Neuronal stem cell (in vitro differentiated cells): ENCODE data around the gene CD34.

Experiments
- DNase-seq: peaks from one replicate; pipeline ENCODE4 v3.0.0-alpha.2; 2013; ENCODE audit warnings: low spot score
- H2AFZ ChIP-seq: one replicate; pipeline ENCODE4 v1.6.1; 2013; ENCODE audit warnings: mild to moderate bottlenecking, low read length, inconsistent platforms
- H2AK5ac ChIP-seq: 2 replicates; pipeline ENCODE4 v1.6.1; 2013; ENCODE audit warnings: low read depth, mild to moderate bottlenecking, inconsistent platforms, low read length, moderate library complexity, mixed read lengths
- H2BK120ac ChIP-seq: 2 replicates; pipeline ENCODE4 v1.6.1; 2013; ENCODE audit warnings: low read depth, mild to moderate bottlenecking, inconsistent platforms, low read length, moderate library complexity, mixed read lengths
- H2BK12ac ChIP-seq: one replicate; pipeline ENCODE4 v1.6.1; 2013; ENCODE audit warnings: low read length, inconsistent platforms
- H2BK15ac ChIP-seq: 2 replicates; pipeline ENCODE4 v1.6.1; 2013; ENCODE audit warnings: mild to moderate bottlenecking, low read length, inconsistent platforms, mixed read lengths
- H2BK5ac ChIP-seq: one replicate; pipeline ENCODE4 v1.6.1; 2013; ENCODE audit warnings: inconsistent platforms, mild to moderate bottlenecking, low read length, moderate library complexity
- H3K14ac ChIP-seq: one replicate; pipeline ENCODE4 v1.6.1; 2013; ENCODE audit warnings: low read length, inconsistent platforms
- H3K18ac ChIP-seq: 2 replicates; pipeline ENCODE4 v1.6.1; 2013; ENCODE audit warnings: low read length, inconsistent platforms
- H3K23ac ChIP-seq: 2 replicates; pipeline ENCODE4 v1.6.1; 2013; ENCODE audit warnings: low read depth, mild to moderate bottlenecking, mixed read lengths, low read length, inconsistent platforms; ENCODE audit not compliant: poor library complexity
- H3K27ac ChIP-seq: replicated peaks from 3 replicates; pipeline ENCODE4 v1.5.1; 2013; ENCODE audit warnings: low read length, inconsistent platforms
- H3K27me3 ChIP-seq, 3 experiments: 2 replicates each; pipeline ENCODE4 v1.6.1; 2013; ENCODE audit warnings: low read length in 3 of 3, mild to moderate bottlenecking in 2 of 3, inconsistent platforms in 1 of 3, low read depth in 1 of 3, mixed read lengths in 1 of 3, moderate library complexity in 1 of 3; ENCODE audit not compliant: control insufficient read depth in 3 of 3, insufficient read depth in 3 of 3
- H3K36me3 ChIP-seq, 2 donors: replicated peaks in 1 of 2; 2 replicates each; pipeline ENCODE4 v1.6.1; 2013; ENCODE audit warnings: low read length in 2 of 2; ENCODE audit not compliant: control insufficient read depth in 2 of 2, insufficient read depth in 2 of 2
- H3K4ac ChIP-seq: 2 replicates; pipeline ENCODE4 v1.6.1; 2013; ENCODE audit warnings: inconsistent platforms, mild to moderate bottlenecking, low read length, moderate library complexity
- H3K4me1 ChIP-seq, 2 donors: 1 replicate in 1 of 2; 2 replicates in 1 of 2; pipeline ENCODE4 v1.6.1; 2013; ENCODE audit warnings: low read length in 2 of 2, low read depth in 1 of 2; ENCODE audit not compliant: control insufficient read depth in 2 of 2, insufficient read depth in 1 of 2
- H3K4me2 ChIP-seq: one replicate; pipeline ENCODE4 v1.6.1; 2013; ENCODE audit warnings: mild to moderate bottlenecking, low read length, inconsistent platforms; ENCODE audit not compliant: insufficient read depth, poor library complexity, severe bottlenecking
- H3K4me3 ChIP-seq, 2 donors: 2 replicates each; pipeline ENCODE4 v1.5.1; 2013; ENCODE audit warnings: low read length in 2 of 2, mild to moderate bottlenecking in 2 of 2, inconsistent platforms in 1 of 2, moderate library complexity in 1 of 2
- H3K79me1 ChIP-seq: one replicate; pipeline ENCODE4 v1.6.1; 2013; ENCODE audit warnings: low read depth, mild to moderate bottlenecking, inconsistent platforms, low read length, moderate library complexity
- H3K9ac ChIP-seq: one replicate; pipeline ENCODE4 v1.6.1; 2013; ENCODE audit warnings: mild to moderate bottlenecking, low read depth, low read length, inconsistent platforms; ENCODE audit not compliant: poor library complexity
- H3K9me3 ChIP-seq, 2 donors: replicated peaks in 1 of 2; 2 replicates each; pipeline versions ENCODE3 to v1.6.1; 2013; ENCODE audit warnings: low read length in 2 of 2, mild to moderate bottlenecking in 2 of 2, inconsistent platforms in 1 of 2, low read depth in 1 of 2, mixed read lengths in 1 of 2, moderate library complexity in 1 of 2; ENCODE audit not compliant: control insufficient read depth in 2 of 2, insufficient read depth in 1 of 2
- H4K8ac ChIP-seq: one replicate; pipeline ENCODE4 v1.6.1; 2013; ENCODE audit warnings: low read depth, mild to moderate bottlenecking, inconsistent platforms, low read length, moderate library complexity
- H4K91ac ChIP-seq: one replicate; pipeline ENCODE4 v1.6.1; 2013; ENCODE audit warnings: low read length, low read depth, mild to moderate bottlenecking, inconsistent platforms; ENCODE audit not compliant: poor library complexity
- WGBS, 2 donors: extraction: QIAGEN DNeasy Blood & Tissue Kit; methylation state at CpG; one replicate each; pipeline ENCODE4 v1.1.7; 2013; ENCODE audit warnings: missing lambda C conversion rate in 2 of 2, mixed read lengths in 1 of 2; ENCODE audit not compliant: insufficient read length in 2 of 2, insufficient replicate concordance in 1 of 2; ENCODE audit errors: extremely low coverage in 2 of 2; 5-methylcytosine and 5-hydroxymethylcytosine counted together

Gene CD34

DNA sequence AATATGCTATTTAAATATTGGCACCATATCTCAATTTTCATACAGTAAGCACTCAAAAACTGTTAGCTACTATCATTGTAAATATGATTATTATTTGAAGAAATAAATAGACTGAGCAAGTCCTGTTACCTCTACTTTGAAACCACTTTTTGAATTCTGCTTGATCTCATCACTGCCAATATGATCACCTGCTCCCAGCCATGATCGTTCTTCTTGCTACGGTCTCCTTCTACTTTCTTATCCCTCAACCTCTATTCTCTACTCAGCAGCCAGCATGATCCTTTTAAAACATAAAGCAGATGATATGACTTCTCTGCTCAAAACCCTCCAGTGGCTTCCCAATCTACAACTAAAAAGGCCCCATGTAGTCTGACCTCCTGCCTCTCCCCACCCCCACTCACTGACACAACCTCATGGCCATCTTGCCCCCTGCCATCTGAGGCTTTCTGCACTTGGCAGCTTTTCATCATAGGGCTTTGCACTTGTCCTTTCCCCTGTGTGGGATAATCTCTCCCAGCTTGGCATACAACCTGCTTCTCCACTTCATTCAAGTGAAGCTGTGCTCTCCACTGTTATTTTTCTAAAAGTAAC lies 27.2 kb downstream of the CD34 start:
- no peak overlapping the region for H3K27ac ChIP-seq
- no peak overlapping the region for H2BK5ac ChIP-seq
- no peak overlapping the region for H4K8ac ChIP-seq
- no peak overlapping the region for H2BK15ac ChIP-seq
- DNase-seq: no peak
- H3K27me3 ChIP-seq: peaks cover 0 to 4% (median 0%) of the 10 kb centered on the region in 3 experiments
- no peak overlapping the region for H2AFZ ChIP-seq
- H3K9me3 ChIP-seq: no peaks in the 10 kb centered on the region
- H3K14ac ChIP-seq: no peak overlapping the region
- H3K36me3 ChIP-seq: no peaks in the 10 kb centered on the region
- H2BK12ac ChIP-seq: no peak overlapping the region
- H2AK5ac ChIP-seq: no peak overlapping the region
- peaks cover 0 to 3% of the 10 kb centered on the region in 2 donors for H3K4me1 ChIP-seq
- no peak overlapping the region for H3K4ac ChIP-seq
- no peak overlapping the region for H3K4me3 ChIP-seq
- no peak overlapping the region for H3K4me2 ChIP-seq
- H3K23ac ChIP-seq: no peak overlapping the region
- no peak overlapping the region for H4K91ac ChIP-seq
- H3K79me1 ChIP-seq: no peaks in the 10 kb centered on the region
- no peak overlapping the region for H3K18ac ChIP-seq
- WGBS, 2 donors: no CpG with 5 or more reads among the region's 2 CpGs
- H2BK120ac ChIP-seq: no peak overlapping the region
- no peak overlapping the region for H3K9ac ChIP-seq

DNA sequence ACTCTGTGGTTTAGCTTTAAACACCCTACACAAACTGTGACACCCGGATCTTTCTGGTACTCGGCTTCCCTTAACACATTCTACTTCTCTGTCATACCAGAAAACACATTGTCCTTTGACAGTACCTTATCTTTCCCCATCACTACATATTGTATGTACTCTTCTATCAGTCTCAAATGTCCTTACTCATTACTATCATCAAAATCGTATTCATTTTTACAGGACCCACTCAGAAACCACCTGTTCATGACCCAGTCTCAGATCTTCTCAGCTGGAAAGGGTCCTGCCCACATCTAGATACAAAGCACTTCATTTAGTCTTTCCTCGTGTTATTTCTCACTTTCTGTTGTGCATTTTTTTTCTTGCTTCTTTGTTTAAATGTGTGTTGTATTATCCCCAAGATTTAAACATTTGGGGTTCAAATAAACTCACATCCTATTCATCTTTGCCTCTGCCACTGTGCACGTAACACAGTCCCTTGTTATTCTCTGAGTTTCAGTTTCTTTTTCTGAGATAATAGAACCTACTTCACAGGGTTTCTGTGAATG lies 27.7 kb downstream of the CD34 start:
- H3K4me3 ChIP-seq: no peak overlapping the region
- no peak overlapping the region for H2AFZ ChIP-seq
- no peaks in the 10 kb centered on the region for H3K79me1 ChIP-seq
- no peak overlapping the region for H3K18ac ChIP-seq
- H2BK12ac ChIP-seq: no peak overlapping the region
- no peak overlapping the region for H2BK5ac ChIP-seq
- no peaks in the 10 kb centered on the region for H3K9me3 ChIP-seq
- H3K4me2 ChIP-seq: no peak overlapping the region
- no peak overlapping the region for H2AK5ac ChIP-seq
- no peak overlapping the region for H3K27ac ChIP-seq
- peaks cover 0 to 6% (median 0%) of the 10 kb centered on the region in 3 experiments for H3K27me3 ChIP-seq
- H3K4ac ChIP-seq: no peak overlapping the region
- no peak overlapping the region for H3K14ac ChIP-seq
- no peak overlapping the region for H2BK120ac ChIP-seq
- no peak overlapping the region for H4K91ac ChIP-seq
- H3K36me3 ChIP-seq: no peaks in the 10 kb centered on the region
- WGBS, 2 donors: 100% methylated on average over 1 of the region's 5 CpGs; no CpG with 5 or more reads in 1 of the 2 donors
- H3K4me1 ChIP-seq: peaks cover 0 to 3% of the 10 kb centered on the region in 2 donors
- no peak overlapping the region for H4K8ac ChIP-seq
- no peak overlapping the region for H3K9ac ChIP-seq
- H2BK15ac ChIP-seq: no peak overlapping the region
- no peak for DNase-seq
- H3K23ac ChIP-seq: no peak overlapping the region

DNA sequence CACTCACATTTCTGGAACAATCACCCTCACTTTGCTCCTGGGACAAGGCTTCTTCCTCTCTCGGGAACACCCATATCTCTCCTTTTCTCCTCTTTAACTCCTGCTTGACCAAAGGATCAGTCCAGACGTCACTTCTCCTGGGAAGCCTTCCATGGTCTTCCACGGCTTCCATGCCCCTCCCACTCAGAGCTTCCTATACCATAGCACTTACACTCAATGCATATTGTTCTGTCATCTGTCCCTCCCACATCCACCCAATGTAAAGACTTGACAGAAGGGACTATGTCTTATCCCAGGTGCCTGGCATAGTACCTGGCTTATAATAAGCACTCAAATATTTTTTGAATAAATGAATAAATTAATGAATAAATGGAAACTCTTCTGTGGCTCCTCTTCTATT lies 28.2 kb downstream of the CD34 start:
- no peak overlapping the region for H2BK5ac ChIP-seq
- no peak overlapping the region for H2AK5ac ChIP-seq
- DNase-seq: no peak
- H3K9ac ChIP-seq: no peak overlapping the region
- no peaks in the 10 kb centered on the region for H3K36me3 ChIP-seq
- no peak overlapping the region for H4K8ac ChIP-seq
- no peak overlapping the region for H2AFZ ChIP-seq
- no peak overlapping the region for H3K4me2 ChIP-seq
- no peak overlapping the region for H2BK15ac ChIP-seq
- no peak overlapping the region for H3K4me3 ChIP-seq
- no CpG with 5 or more reads among the region's 3 CpGs for WGBS, 2 donors
- no peak overlapping the region for H3K27ac ChIP-seq
- H4K91ac ChIP-seq: no peak overlapping the region
- no peak overlapping the region for H2BK120ac ChIP-seq
- no peak overlapping the region for H3K23ac ChIP-seq
- H3K4me1 ChIP-seq: peaks cover 0 to 3% of the 10 kb centered on the region in 2 donors
- H3K27me3 ChIP-seq: peaks cover 0 to 6% (median 0%) of the 10 kb centered on the region in 3 experiments
- no peak overlapping the region for H2BK12ac ChIP-seq
- H3K79me1 ChIP-seq: no peaks in the 10 kb centered on the region
- H3K18ac ChIP-seq: no peak overlapping the region
- no peaks in the 10 kb centered on the region for H3K9me3 ChIP-seq
- no peak overlapping the region for H3K4ac ChIP-seq
- H3K14ac ChIP-seq: no peak overlapping the region

DNA sequence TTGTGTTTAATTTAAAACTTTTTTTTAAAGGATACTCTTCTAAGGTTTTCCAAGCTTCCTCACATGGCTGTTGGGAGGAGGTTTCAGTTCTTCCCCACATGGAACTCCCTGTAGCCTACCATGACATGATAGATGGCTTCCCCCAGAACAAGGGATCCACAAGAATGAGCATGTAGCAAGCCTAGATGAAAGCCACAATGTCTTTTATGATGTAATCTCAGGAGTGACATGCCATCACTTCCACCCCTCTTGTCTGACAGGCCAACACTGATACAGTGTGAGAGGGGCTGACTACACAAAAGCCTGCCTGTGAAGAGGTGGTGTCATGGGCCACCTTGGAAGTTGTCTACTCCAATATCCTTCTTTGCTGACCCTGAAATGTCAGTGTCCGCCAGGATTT lies 32.0 kb downstream of the CD34 start:
- no peak overlapping the region for H3K4me2 ChIP-seq
- H2BK120ac ChIP-seq: no peak overlapping the region
- WGBS, 2 donors: no CpG with 5 or more reads among the region's 1 CpG
- no peak overlapping the region for H4K8ac ChIP-seq
- H2AK5ac ChIP-seq: no peak overlapping the region
- H3K4me1 ChIP-seq: no peaks in the 10 kb centered on the region
- H3K4me3 ChIP-seq: no peak overlapping the region
- H3K4ac ChIP-seq: no peak overlapping the region
- DNase-seq: no peak
- H3K23ac ChIP-seq: no peak overlapping the region
- H3K79me1 ChIP-seq: no peaks in the 10 kb centered on the region
- no peaks in the 10 kb centered on the region for H3K36me3 ChIP-seq
- no peak overlapping the region for H4K91ac ChIP-seq
- H3K27ac ChIP-seq: no peak overlapping the region
- H3K9ac ChIP-seq: no peak overlapping the region
- no peak overlapping the region for H3K14ac ChIP-seq
- H2BK5ac ChIP-seq: no peak overlapping the region
- H3K18ac ChIP-seq: no peak overlapping the region
- H2BK15ac ChIP-seq: no peak overlapping the region
- H2BK12ac ChIP-seq: no peak overlapping the region
- H2AFZ ChIP-seq: no peak overlapping the region
- H3K9me3 ChIP-seq: no peaks in the 10 kb centered on the region
- H3K27me3 ChIP-seq: peaks cover 0 to 5% (median 0%) of the 10 kb centered on the region in 3 experiments
